OCI-LY3 (cell line): ENCODE measurements around the gene LBHD1.
"Not testable (repeated sequence)": the region's sequence is repeated elsewhere in the genome, so short reads cannot be mapped to it uniquely, and the experiment has no call there.

Source experiments
- H2AFZ ChIP-seq: fragments of 200-600, 300-600 bp; shearing (Covaris generic); 2 replicates; pipeline ENCODE4 v1.6.0; 2014; ENCODE audit warnings: antibody characterized with exemption, low read depth, low read length
- H3K27ac ChIP-seq: fragments of 200-600, 300-600 bp; sonication (generic); 2 replicates; pipeline ENCODE4 v1.5.1; 2014; ENCODE audit warnings: mild to moderate bottlenecking, low read length, moderate library complexity, mixed read lengths
- H3K27me3 ChIP-seq: fragments of 200-600, 300-600 bp; sonication (generic); 2 replicates; pipeline ENCODE4 v1.6.1; 2014; ENCODE audit warnings: low read depth, low read length, mixed read lengths
- H3K36me3 ChIP-seq: fragments of 200-600, 300-600 bp; sonication (generic); replicated peaks from 2 replicates; pipeline ENCODE3; 2014; ENCODE audit warnings: low read depth, low read length, mixed read lengths
- H3K4me1 ChIP-seq: fragments of 300-600, 200-600 bp; sonication (generic); 2 replicates; pipeline ENCODE4 v1.6.1; 2014; ENCODE audit warnings: low read length, mixed read lengths
- H3K4me2 ChIP-seq: fragments of 200-600, 300-600 bp; sonication (generic); 2 replicates; pipeline ENCODE4 v1.6.1; 2014; ENCODE audit warnings: low read length, mixed read lengths
- H3K4me3 ChIP-seq: fragments of 300-600, 200-600 bp; sonication (generic); 2 replicates; pipeline ENCODE4 v1.5.1; 2014; ENCODE audit warnings: antibody characterized with exemption, mild to moderate bottlenecking, low read length, moderate library complexity
- H3K79me2 ChIP-seq: fragments of 300-600, 200-600 bp; shearing (Covaris generic); 2 replicates; pipeline ENCODE4 v1.6.1; 2014; ENCODE audit warnings: mild to moderate bottlenecking, low read length, mixed read lengths
- H3K9ac ChIP-seq: fragments of 300-600, 200-600 bp; shearing (Covaris generic); 2 replicates; pipeline ENCODE4 v1.6.0; 2014; ENCODE audit warnings: mild to moderate bottlenecking, low read length, moderate library complexity
- H3K9me3 ChIP-seq: fragments of 200-600, 300-600 bp; shearing (Covaris generic); 2 replicates; pipeline ENCODE4 v1.6.1; 2014; ENCODE audit warnings: low read length, mixed read lengths; ENCODE audit not compliant: insufficient read depth
- H4K20me1 ChIP-seq: fragments of 200-600, 300-600 bp; sonication (generic); 2 replicates; pipeline ENCODE4 v1.6.1; 2016; ENCODE audit warnings: low read length, mixed read lengths; ENCODE audit not compliant: insufficient read depth
- CTCF ChIP-seq: fragments of 200-600, 300-600 bp; sonication (generic); IDR thresholded peaks from 2 replicates; pipeline ENCODE4 v1.5.1; 2014; ENCODE audit warnings: antibody characterized with exemption, low read length, low read depth
- EZH2phosphoT487 ChIP-seq: fragments of 200-600 bp; shearing (Covaris generic); IDR thresholded peaks from 2 replicates; pipeline ENCODE4 v1.6.1; 2018; ENCODE audit warnings: antibody characterized with exemption, mixed run types, low read depth

The LBHD1 gene

GRCh38 chr11:62652161-62653006, 19.7 kb downstream of the LBHD1 start:
- Histone ChIP-seq H3K4me1 (peaks cover 14% of the 10 kb centered on the region), H3K27me3 (no peaks in the 10 kb centered on the region), H3K9me3 (no peaks in the 10 kb centered on the region), H4K20me1 (no peaks in the 10 kb centered on the region), H3K9ac (peak overlapping the region; percentile 96), H3K4me3 (peak overlapping the region; percentile 98), H2AFZ (0 out of 2 replicates have a peak overlapping the region, but pooled peaks have one; percentile 46), H3K4me2 (peak overlapping the region; percentile 99), H3K79me2 (peaks cover 31% of the 10 kb centered on the region), H3K36me3 (peaks cover 17% of the 10 kb centered on the region), H3K27ac (peak overlapping the region; percentile 78)
- TF ChIP-seq EZH2phosphoT487 (no peak), CTCF (no peak)

GRCh38 chr11:62650283-62650682, 21.8 kb downstream of the LBHD1 start:
- H3K27ac ChIP-seq, H2AFZ ChIP-seq, H3K27me3 ChIP-seq, H3K9ac ChIP-seq, H4K20me1 ChIP-seq, H3K4me2 ChIP-seq, H3K9me3 ChIP-seq, H3K4me3 ChIP-seq: not testable (repeated sequence)
- Histone ChIP-seq H3K4me1 (peaks cover 22% of the 10 kb centered on the region), H3K79me2 (peaks cover 42% of the 10 kb centered on the region), H3K36me3 (peaks cover 17% of the 10 kb centered on the region)

GRCh38 chr11:62649486-62649885, 22.6 kb downstream of the LBHD1 start:
- Histone ChIP-seq H2AFZ (no peak overlapping the region), H3K27me3 (no peaks in the 10 kb centered on the region), H3K9me3 (no peaks in the 10 kb centered on the region), H3K79me2 (peaks cover 50% of the 10 kb centered on the region), H3K27ac (no peak overlapping the region), H3K4me2 (no peak overlapping the region), H3K4me3 (no peak overlapping the region), H3K36me3 (peaks cover 17% of the 10 kb centered on the region), H3K4me1 (peaks cover 25% of the 10 kb centered on the region), H3K9ac (no peak overlapping the region), H4K20me1 (no peaks in the 10 kb centered on the region)
- TF ChIP-seq CTCF (no peak), EZH2phosphoT487 (no peak)

GRCh38 chr11:62648967-62649364, 23.1 kb downstream of the LBHD1 start:
- Histone ChIP-seq H3K36me3 (peaks cover 22% of the 10 kb centered on the region), H3K9ac (no peak overlapping the region), H3K4me1 (peaks cover 20% of the 10 kb centered on the region), H3K9me3 (no peaks in the 10 kb centered on the region), H2AFZ (no peak overlapping the region), H4K20me1 (no peaks in the 10 kb centered on the region), H3K79me2 (peaks cover 55% of the 10 kb centered on the region), H3K27ac (no peak overlapping the region), H3K4me3 (no peak overlapping the region), H3K4me2 (no peak overlapping the region), H3K27me3 (no peaks in the 10 kb centered on the region)
- TF ChIP-seq CTCF, result no peak
- no peak for TF ChIP-seq EZH2phosphoT487
